NCI-H1436 (cell line): ENCODE data around the gene KLHL8.
"Not testable (repeated sequence)": the region's sequence is repeated elsewhere in the genome, so short reads cannot be mapped to it uniquely, and the experiment has no call there.

Source experiments
- DNase-seq: peaks from one replicate; lab custom pipeline; 2025; lab: John Stamatoyannopoulos, UW

Gene KLHL8

GRCh38 chr4:87228262-87228860, 7.9 kb upstream of the KLHL8 start:
- DNase-seq, result no peak

DNA sequence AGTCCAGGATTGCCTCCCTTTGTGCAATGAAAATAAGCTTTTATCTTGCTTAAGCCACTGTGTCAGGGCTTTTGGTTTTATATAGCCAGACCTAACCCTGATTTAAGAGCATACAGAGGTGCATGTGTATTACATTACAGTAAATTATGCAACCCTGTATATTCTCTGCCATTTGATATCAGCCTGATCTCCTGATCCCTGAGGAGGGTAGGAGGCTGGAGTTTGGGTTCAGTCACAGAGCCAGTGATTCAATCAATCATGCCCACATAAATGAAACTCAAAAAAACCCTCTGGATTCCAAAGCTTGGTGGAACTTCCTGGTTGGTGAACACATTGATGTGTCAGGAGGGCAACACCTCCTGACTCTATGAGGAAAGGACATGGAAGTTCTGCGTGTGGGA, 7.3 kb upstream of the KLHL8 start:
- DNase-seq, result no peak

DNA sequence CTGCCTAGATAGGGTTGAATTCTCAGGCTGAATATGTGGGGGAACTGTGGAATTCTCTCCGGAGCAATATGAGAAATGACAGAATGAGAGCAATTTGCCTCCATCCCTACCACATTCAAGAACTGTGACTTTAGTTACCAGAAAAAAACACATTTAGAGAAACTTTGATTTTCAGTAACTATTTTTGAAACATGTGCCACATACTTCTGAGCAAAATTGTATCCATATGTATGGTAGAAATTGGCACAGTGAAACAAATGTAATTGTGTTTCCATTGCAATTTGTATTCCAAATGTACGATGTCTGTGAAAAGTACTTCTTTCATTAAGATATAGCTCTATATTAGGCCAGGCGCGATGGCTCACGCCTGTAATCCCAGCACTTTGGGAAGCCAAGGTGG, 5.5 kb upstream of the KLHL8 start:
- DNase-seq, result no peak

DNA sequence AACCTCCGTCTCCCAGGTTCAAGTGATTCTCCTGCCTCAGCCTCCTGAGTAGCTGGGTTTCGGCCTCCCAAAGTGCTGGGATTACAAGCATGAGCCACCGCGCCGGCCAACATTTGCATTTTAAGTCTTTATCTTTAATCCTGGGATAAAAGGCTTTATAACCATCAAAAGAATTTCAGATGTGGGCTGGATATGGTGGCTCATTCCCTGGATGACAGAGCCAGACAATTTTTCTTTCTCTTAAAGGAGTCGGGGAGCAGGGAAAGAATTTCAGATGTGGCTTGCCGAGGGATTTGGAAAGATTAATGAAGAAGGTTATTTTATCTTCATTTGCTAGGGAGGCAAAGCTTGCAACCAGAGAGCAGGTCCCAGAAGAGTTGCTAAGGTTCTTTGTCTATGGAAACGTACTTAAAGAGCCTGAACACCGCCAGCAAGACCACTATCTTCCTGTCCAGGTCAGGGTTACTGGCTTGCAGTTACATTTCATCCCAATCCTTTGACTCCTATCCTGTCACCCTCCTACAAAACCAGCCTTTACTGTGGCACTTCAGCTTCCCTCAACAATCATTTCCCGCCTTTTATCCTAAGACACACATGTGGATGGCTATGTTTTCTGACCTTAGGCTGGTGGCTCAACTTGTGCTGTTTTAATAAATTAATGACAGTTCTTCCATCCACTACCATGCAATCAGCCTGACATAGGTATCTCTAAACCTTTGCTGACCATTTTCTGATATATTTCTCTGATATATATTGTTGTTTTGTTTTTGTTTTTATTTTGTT, 3.9 kb upstream of the KLHL8 start:
- no peak for DNase-seq

- no peak for DNase-seq
These were observed 755 bp downstream of the KLHL8 start for GRCh38 chr4:87219632-87220093.

- not testable (repeated sequence) for DNase-seq
These were observed 3.1 kb downstream of the KLHL8 start for GRCh38 chr4:87217235-87217763.

- DNase-seq, result no peak
These were observed 3.9 kb downstream of the KLHL8 start for GRCh38 chr4:87216469-87216868.

- DNase-seq, result no peak
These were observed 6.9 kb downstream of the KLHL8 start for GRCh38 chr4:87213421-87214075.

DNA sequence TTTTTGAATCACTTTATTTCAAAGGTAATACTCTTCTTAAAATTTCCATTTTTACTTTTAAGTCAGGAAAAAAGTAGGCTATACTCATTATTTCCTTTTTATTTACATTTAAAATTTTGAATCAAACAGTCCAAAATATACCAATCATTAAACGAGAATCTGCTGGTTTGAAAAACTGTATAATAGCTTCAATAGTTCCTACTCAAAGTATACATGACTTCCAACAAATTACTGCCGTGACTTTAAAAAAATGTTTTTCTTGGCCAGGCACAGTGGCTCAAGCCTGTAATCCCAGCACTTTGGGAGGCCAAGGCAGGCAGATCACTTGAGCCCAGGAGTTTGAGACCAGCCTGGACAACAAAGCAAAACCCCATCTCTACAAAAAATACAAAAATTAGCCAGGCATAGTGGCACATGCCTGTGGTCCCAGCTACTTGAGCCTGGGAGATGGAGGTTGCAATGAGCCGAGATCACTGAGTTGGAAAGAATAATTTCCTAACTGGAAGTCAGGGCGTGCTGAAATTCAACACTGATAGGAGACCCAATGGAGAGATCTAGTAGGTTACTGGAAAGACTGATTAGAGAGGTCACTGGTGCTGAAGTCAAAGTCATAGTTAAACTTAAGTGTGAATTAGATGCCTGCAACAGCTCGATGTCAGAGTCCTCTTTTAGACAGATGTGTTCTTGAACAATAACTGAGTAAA, 9.0 kb downstream of the KLHL8 start:
- DNase-seq, result no peak

DNA sequence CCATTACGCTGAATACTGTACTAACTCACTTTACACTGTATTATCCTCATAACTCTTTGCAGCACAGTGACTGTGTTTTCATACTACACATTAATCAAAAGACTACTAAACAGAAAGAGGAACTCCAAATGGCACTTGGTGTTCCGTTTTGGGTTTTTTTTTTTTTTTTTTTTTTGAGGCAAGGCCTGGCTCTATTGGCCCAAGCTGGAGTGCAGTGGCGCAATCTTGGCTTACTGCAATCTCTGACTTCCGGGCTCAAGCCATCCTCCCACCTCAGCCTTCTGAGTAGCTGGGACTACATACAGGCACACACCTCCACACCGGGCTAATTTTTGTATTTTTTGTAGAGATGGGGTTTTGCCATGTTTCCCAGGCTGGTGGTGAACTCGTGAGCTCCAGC, 10.7 kb downstream of the KLHL8 start:
- no peak for DNase-seq

DNA sequence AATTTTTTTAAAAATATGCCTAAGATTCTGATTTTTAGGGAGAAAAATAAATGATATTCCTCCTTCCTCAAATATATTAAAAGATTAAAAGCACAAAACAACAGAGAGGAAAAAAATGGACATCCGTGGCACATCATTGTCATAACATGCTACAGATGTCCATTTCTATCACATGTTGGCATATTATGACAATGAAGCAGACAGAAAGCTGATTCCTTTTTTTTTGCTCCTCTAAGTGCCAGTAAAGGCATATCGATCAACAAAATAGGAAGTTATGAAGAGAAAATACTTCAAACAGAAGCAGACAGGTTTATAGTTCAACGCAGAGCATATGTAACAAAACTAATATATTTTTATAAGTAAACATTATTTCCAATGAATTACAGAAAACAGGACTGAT, 11.2 kb downstream of the KLHL8 start:
- DNase-seq, result no peak

DNA sequence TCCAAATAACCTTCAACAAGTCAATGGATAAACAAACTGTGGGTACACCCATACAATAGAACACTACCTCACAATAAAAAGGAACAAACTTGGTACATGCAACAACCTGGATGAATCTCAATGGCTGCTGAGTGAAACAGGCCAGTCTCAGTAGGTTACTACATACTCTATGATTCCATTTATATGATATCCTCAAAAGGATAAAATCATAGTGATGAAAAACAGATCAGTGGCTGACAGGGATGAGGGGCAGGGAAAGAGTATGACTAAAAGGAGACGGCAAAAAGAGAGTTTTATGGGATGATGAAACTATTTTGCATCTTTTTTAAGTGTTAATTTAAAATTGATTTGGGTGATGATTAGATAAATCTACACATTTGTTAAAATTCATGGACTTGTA, 15.9 kb downstream of the KLHL8 start:
- no peak for DNase-seq

DNA sequence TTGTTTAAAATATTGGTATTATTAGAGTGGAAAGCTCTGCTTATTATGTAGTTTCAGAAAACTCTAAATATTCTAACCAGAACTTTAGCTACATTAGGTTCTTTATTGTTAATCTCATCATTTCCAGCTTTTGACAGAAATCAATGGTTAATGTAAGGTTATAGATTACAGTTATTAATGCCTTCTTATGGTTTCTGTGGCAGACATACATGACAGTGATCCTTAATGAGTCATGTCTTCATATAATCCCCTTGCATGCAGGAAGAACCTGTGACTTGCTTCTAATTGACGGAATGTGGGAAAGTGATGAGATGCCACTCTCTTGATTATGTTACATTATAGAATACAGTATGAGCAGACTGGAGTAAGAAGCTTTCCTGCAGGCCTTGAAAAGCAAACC, 23.5 kb downstream of the KLHL8 start:
- no peak for DNase-seq

GRCh38 chr4:87196146-87196545, 24.3 kb downstream of the KLHL8 start:
- no peak for DNase-seq

DNA sequence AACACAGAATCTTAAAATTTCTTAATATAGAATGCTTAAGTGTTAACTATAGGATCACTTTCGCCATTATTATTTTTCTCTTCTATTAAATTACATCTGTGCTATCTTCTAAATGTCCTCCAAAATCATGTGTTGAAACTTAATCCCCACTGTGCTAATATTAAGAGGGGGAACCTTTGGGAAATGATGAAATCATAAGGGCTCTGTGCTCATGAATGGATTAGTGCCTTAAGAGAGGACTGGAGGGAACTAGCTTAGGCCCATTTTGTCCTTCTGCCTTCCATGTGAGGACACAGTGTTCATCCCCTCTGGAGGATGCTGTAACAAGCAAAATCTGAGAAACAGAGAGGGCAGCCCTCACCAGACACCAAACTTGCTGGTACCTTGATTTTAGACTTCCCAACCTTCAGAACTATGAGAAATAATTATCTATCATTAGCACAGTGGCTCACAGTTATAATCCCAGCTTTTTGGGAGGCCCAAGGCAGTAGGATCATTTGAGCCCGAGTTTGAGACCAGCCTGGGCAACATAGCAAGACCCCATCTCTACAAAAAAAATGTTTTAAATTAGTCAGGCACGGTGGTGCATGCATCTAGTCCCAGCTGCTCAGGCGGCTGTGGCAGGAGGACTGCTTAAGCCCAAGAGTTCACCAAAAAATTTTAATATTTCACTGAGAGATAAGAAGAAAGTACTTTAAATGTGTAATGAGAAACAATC, 26.3 kb downstream of the KLHL8 start:
- DNase-seq, result no peak

DNA sequence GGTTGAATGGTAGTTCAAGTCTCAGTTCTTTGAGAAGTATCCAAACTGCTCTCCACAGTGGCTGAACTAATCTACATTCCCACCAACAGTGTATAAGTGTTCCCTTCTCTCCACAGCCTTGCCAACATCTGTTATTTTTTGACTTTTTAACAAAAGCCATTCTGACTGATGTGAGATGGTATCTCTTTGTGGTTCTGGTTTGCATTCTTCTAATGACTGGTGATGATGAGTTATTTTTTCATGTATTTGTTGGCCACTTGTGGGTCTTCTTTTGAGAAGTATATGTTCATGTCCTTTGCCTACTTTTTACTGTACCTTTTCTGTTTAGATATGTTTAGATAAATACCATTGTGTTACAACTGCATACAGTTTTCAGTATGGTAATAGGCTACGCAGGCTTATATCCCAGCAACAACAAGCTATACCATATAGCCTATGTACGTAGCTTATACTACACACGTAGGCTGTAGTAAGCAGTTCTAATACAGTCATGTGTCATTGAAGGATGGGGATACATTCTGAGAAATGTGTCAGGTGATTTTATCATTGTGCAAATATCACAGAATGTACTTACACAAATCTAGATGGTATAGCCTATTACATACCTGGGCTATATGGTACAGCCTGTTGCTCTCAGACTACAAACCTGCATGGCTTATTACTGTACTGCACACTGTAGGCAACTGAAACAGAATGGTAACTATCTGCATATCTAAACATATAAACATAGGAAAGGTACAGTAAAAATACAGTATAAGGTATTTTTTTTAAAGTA, 28.1 kb downstream of the KLHL8 start:
- no peak for DNase-seq

GRCh38 chr4:87188932-87189331, 31.5 kb downstream of the KLHL8 start:
- DNase-seq, result no peak

- DNase-seq, result no peak
These were observed 32.4 kb downstream of the KLHL8 start for GRCh38 chr4:87188048-87188447.

DNA sequence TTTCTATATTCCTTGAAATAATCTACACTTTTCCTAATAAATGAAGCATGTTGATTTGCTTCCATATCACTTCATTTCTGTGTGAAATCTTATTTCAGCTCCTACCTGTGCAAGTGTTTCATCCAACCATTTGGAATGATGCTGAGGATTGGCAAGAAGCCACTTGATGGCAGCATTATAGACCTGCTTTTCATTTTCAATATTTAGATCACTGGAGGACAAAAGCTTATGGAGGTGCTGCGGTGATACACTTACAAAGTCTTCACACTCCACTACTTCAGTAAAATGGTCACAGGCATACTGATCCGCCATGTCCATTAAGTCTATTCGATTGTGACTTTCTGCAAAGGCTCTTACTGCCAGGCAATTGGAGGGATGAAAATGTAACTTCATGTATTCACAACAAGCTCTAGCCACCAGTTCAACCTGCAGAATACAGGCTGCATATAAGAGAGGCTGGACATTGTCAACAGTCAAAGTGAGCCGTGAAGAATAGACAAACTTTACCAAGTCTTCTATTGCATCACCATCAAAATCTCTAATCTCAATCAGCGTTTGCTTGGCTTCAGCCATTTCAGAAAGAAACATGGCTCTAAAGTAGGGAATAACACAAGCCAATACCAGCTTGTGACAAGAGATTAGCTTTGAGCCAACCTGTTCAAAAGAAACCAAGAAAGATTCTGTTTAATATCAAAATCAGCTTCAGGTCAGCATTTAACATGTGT, 35.1 kb downstream of the KLHL8 start:
- DNase-seq, result no peak

GRCh38 chr4:87180767-87181166, 39.7 kb downstream of the KLHL8 start:
- DNase-seq, result no peak
